Stimulated activated CD4-positive, alpha-beta T cell treated with anti-CD3 and anti-CD28 coated beads, Interleukin-15, amount 100 ng/mL, for 24 hours (primary cell): ENCODE data around the gene USP24.
"Not testable (repeated sequence)": the region's sequence is repeated elsewhere in the genome, so short reads cannot be mapped to it uniquely, and the experiment has no call there.

ENCODE experiments used
- DNase-seq: peaks from one replicate; pipeline ENCODE4 v3.0.0-alpha.2; 2020

The USP24 gene

DNA sequence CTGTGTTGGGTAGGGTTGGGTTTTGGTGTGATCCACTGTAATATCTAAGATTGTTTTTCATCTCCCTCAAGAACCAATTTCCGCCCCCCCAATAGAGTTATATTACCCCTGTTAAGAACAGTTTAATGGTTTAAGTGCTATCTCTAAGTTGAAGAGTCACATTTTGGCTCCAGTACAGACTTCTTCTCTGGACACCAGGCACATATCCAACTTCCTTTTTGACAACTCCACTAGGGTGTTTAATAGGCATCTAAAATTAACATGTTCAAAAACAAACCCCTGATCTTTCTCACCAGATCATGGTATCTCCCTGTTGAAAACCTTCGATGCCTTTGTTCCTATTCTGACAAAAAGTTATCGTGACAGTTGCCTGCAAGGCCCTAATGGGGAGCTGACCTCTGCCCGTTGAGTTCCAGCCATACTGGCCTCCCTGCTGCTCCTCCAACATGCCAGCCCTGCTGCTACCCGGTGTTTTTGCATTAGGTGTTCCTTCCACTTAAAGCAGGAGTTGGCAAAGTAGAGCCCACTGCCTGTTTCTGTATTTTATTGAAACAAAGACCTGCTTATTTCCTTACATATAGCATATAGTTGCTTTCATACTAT is 18.6 kb downstream of the USP24 start:
- no peak for DNase-seq

- DNase-seq: no peak
Measured at GRCh38 chr1:55195521-55196233, 19.5 kb downstream of the USP24 start.

- DNase-seq: no peak
Measured at GRCh38 chr1:55194851-55195250, 20.3 kb downstream of the USP24 start.

GRCh38 chr1:55192093-55192492 is 23.1 kb downstream of the USP24 start:
- DNase-seq: no peak

DNA sequence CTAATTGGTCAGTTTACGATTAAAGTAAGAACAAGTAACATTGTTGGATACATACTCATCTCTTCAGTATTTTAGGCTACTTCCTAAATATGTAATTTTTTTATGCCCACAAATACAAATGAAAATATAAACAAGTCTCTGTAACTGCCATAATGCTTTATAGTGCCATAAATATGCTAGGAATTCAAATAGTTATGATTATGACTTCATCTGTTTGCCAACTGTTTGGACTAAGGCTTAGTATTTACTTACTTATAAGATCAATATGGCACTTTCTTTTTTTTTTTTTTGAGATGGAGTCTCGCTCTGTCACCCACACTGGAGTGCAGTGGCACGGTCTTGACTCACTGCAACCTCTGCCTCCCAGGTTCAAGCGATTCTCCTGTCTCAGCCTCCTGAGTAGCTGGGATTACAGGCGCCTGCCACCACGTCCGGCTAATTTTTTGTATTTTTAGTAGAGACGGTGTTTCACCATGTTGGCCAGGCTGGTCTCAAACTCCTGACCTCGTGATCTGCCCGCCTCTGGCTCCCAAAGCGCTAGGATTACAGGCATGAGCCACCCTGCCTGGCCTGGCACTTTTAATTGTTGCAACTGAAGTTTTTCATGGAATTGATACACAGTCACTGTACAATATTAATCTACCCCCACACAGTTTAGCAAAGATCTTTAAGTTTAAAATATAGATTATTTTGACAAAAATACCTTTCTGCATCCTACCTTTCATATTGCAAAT is 23.8 kb downstream of the USP24 start:
- DNase-seq: not testable (repeated sequence)

DNA sequence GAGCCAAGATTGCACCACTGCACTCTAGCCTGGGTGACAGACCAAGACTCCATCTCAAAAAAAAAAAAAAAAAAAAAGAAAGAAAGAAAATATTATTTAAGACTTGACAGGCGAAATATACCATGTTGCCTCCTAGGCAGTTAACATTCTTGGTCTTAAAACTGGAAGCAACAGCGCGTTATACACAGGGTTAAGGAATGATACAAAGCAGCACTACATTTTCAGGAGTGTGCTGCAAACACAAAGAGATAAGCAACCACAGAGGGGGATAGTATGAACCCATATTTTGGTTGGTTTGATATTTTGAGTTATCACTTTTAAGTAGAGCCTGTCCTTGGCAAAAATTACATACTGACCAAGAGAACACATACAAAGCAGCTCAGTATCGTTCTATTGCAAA is 25.1 kb downstream of the USP24 start:
- DNase-seq: no peak

DNA sequence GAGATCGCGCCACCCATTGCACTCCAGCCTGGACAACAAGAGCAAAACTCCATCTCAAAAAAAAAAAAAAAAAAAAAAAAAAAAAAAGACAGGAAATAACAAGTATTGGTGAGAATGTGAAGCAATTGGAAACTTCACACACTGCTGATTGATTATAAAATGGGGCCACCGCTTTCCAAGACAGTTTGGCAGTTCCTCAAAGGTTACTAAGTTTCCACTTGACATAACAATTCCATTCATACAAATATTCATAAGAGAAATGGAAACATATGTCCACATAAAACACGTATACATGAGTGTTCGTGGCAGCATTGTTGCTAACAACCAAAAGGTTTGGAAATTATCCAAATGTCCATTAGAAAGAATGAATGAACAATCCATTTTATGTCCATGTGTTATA is 26.3 kb downstream of the USP24 start:
- no peak for DNase-seq

- no peak for DNase-seq
Measured at GRCh38 chr1:55185832-55186231, 29.3 kb downstream of the USP24 start.

GRCh38 chr1:55184859-55185258 is 30.3 kb downstream of the USP24 start:
- DNase-seq: no peak

GRCh38 chr1:55181666-55182065 is 33.5 kb downstream of the USP24 start:
- no peak for DNase-seq

DNA sequence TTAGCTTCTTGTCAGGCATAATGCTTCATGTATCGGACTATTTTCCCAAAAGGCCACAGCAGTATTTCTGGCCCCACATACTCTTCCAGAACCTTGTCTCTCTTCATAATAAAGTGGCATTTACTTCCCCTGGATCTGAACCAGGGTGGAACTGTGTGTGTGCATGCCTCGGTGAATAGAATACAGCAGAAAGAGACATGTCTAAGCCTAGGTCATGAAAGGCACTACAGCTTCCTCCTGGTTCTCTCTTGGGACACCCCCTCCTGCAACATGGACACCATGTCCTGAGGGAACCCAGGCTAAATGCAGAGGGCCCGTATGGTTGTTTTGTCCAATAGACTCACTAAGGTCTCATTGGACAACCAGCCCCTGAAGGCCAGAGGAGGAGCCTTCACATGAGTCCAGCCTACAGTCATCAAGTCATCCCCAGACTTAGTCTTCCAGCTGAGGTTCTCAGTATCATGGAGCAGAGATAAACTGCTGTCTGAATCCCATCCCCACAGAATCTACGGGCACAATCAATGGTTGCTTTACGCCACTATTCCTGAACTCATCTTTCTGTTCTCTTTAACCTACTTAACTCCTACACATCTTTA is 35.0 kb downstream of the USP24 start:
- no peak for DNase-seq

DNA sequence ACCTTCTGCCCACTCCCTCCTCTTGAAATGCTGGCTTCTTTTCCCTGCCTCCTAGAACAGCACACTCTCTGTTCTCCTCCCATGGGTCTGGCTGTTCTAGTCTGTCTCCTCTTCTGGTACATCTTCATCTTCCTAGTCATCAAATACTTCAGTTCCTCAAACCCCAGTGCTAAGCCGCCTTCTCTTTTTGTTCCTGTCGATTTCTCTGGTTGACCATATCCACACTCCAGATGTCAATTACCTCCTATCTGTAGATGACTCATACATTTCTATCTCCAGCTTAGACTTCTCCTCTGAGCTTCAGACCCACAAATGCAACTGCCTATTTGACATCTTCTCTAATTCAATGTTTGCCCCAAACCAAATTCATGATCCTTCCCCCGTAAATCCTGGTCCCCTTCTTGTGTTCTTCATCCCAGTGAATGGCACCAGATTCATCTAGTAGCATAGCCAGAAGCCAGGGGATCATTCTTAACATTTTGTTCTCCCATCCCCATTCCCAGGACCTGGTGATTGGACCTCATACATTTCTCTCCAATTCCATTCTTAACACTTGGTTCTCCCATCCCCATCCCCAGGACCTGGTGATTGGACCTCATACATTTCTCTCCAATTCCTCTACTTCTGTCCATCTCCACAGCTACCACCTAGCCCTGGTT is 35.9 kb downstream of the USP24 start:
- DNase-seq: no peak

- DNase-seq: no peak
Measured at GRCh38 chr1:55172687-55173086, 42.5 kb downstream of the USP24 start.

GRCh38 chr1:55172272-55172671 is 42.9 kb downstream of the USP24 start:
- DNase-seq: no peak

DNA sequence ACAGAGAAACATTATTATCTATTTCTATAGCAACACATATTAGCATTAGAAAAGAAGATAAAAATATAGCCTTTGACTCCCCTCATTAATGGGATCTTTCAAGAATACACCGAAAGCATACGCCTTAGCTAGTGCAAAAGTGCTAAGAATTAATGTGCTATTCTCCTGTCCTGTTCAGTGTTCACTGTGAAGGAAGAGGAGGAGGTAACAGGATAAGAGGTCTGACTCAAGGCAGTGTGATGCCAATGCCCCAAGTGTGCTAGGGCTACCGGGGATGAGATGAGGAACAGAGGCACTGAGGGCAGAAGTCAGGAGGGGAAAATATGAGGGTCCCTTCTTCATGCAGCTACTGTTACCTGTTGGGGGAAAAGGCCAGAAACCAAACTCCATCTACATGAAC is 43.5 kb downstream of the USP24 start:
- no peak for DNase-seq

DNA sequence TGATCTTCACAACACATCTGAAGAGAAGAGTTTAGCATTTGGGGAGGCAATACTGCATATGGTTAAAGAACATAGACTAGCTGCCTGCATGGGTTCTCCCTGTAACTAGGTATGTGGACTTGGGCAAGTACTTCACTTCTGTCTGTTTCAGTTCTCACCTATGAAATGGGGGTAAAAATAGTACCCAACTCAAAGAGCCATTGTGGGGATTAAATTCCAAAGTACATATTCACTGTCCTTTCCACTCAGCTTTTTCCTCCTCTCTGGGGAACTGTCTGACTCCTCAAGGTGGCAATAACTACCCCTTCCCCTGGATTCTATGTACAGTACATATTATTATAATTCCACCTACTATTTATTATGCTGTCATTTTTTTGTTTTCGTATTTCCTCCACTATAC is 44.7 kb downstream of the USP24 start:
- DNase-seq: no peak

DNA sequence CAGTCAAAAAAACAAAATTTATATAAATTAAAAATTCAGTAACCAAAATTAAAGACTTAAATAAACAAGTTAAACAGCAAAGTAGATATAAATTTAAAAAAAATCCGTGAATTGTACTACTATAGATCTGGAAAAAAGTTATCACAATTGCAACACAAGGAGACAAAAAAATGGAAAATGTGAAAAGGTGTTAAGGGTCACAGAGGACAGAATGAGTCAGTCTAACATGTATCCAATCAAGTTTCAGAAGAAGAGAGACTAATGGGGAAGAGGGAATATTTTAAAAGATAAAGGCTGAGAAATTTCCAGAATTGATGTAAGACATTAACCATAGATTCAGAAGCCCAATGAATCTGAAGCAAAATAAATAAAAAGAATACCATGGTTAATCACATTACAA is 46.0 kb downstream of the USP24 start:
- no peak for DNase-seq

- DNase-seq: no peak
Measured at GRCh38 chr1:55168353-55168752, 46.8 kb downstream of the USP24 start.

- no peak for DNase-seq
Measured at GRCh38 chr1:55167224-55167871, 47.8 kb downstream of the USP24 start.

DNA sequence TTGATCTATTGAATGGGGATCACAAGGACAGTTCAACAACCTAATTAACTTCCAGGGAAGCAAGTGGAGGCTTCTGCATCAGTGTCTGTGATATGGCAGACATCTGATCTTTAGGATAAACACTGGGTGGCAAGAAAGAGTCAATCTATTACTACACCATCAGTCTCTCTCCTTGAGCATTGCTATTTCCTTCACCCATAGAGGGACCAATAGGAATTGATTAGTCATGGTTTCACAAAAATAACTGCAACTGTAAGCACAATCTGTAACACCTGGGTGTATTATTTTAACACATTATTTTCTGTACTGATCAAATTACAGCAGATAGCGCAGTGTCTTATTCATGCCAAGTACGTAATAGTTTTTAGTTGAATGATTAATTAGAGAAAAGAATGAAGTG is 50.3 kb downstream of the USP24 start:
- no peak for DNase-seq

DNA sequence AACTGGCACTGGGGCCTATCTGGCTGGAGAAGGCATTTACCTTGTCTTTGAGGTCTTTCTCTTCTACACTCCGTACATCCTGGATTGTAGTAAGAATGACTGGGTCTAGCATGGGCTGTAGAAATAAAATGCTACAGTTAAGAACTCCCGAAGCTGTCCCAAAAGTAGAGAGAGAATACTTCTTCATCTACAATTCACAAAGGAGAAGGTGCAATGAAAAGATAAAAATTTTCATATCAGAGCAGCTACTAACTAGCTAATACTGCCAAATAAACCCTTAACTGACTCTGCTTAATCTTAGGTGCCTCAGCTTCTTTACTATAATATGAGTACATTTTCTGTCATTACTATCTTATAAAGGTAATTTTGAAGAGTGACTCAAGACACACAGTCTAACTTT is 55.6 kb downstream of the USP24 start:
- no peak for DNase-seq

GRCh38 chr1:55156608-55157007 is 58.6 kb downstream of the USP24 start:
- no peak for DNase-seq

DNA sequence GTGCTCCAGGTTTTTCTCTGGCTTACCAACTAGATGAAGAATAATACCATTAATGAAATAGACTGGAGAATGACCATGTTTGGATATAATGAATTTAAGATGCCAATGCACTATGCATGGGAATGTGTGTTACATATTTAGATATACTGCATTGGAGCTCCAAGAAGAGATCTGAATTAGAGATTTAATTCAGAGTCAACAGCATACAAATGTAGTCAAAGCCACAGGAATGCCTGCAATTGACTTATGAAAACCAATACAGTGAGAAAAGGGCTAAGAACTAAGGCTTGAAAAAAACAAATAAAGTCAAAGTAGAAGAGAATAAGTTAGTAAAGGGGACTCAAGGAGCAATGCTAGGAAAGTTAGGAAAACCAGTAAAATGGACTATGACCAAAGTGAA is 59.1 kb downstream of the USP24 start:
- no peak for DNase-seq
